IMR-90 (cell line): Measurements from ENCODE around the gene DIP2B. TPM values are rescaled to one million over a fixed set of nuclear protein-coding genes. Genes with fewer than 3 reads are reported as not detected.

Experiments used
- ATAC-seq: fragments of 200-7000 bp; cut with Tn5 transposase; 2 replicates; pipeline ENCODE4 v1.9.1; 2020; ENCODE audit warnings: low read depth, mild to moderate bottlenecking, moderate library complexity
- BruUV-seq: library from RNA; stranded (reverse); fragments of 400-500 nt; replicated peaks from 2 replicates; lab custom pipeline; 2021; lab: Mats Ljungman, UMichigan
- CTCF ChIA-PET: fragments of 300-600 bp; formaldehyde crosslinking; extraction: SDS; loops from one replicate; lab custom pipeline; 2021; ENCODE audit warnings: antibody characterized with exemption; lab: Yijun Ruan, JAX
- POLR2A ChIA-PET: fragments of 300-600 bp; sonication (Branson Sonifier 250); formaldehyde crosslinking; loops from one replicate; lab custom pipeline; 2022; ENCODE audit warnings: antibody characterized with exemption; ENCODE audit not compliant: unreplicated experiment; lab: Charles Lee
- DNase-seq: peaks from one replicate; pipeline ENCODE4 v3.0.0; 2013
- H2AFZ ChIP-seq: replicated peaks from 2 replicates; pipeline ENCODE3; 2013; ENCODE audit warnings: low read length, mild to moderate bottlenecking; ENCODE audit not compliant: poor library complexity
- H2AK5ac ChIP-seq: 2 replicates; pipeline ENCODE4 v1.6.1; 2013; ENCODE audit warnings: low read depth, low read length, inconsistent platforms
- H2AK9ac ChIP-seq: replicated peaks from 2 replicates; pipeline ENCODE3; 2013; ENCODE audit warnings: mild to moderate bottlenecking, low read depth, low read length, moderate library complexity; ENCODE audit not compliant: poor library complexity
- H2BK120ac ChIP-seq: 2 replicates; pipeline ENCODE4 v1.6.1; 2013; ENCODE audit warnings: low read depth, low read length, inconsistent platforms
- H2BK15ac ChIP-seq: 3 replicates; pipeline ENCODE4 v1.6.1; 2013; ENCODE audit warnings: low read depth, low read length, inconsistent platforms
- H2BK20ac ChIP-seq: 2 replicates; pipeline ENCODE4 v1.6.1; 2013; ENCODE audit warnings: low read depth, mild to moderate bottlenecking, inconsistent platforms, low read length, moderate library complexity
- H2BK5ac ChIP-seq: 2 replicates; pipeline ENCODE4 v1.6.1; 2013; ENCODE audit warnings: mild to moderate bottlenecking, low read depth, low read length, inconsistent platforms; ENCODE audit not compliant: poor library complexity, severe bottlenecking
- H3K14ac ChIP-seq: replicated peaks from 2 replicates; pipeline ENCODE4 v1.6.1; 2013; ENCODE audit warnings: low read depth, low read length, inconsistent platforms
- H3K18ac ChIP-seq: 2 replicates; pipeline ENCODE4 v1.6.1; 2013; ENCODE audit warnings: low read depth, low read length, control low read depth
- H3K23ac ChIP-seq: 2 replicates; pipeline ENCODE4 v1.6.1; 2013; ENCODE audit warnings: low read depth, low read length, inconsistent platforms
- H3K27ac ChIP-seq: 2 replicates; pipeline ENCODE4 v1.5.1; 2013; ENCODE audit warnings: mild to moderate bottlenecking, control low read depth, low read length; ENCODE audit not compliant: insufficient read depth
- H3K27me3 ChIP-seq: 2 replicates; pipeline ENCODE4 v1.6.1; 2013; ENCODE audit warnings: low read length; ENCODE audit not compliant: control insufficient read depth, insufficient read depth
- H3K36me3 ChIP-seq: 2 replicates; pipeline ENCODE4 v1.6.1; 2013; ENCODE audit warnings: low read length, mixed read lengths; ENCODE audit not compliant: control insufficient read depth, insufficient read depth
- H3K4ac ChIP-seq: 2 replicates; pipeline ENCODE4 v1.6.1; 2013; ENCODE audit warnings: low read depth, low read length, inconsistent platforms
- H3K4me1 ChIP-seq: 2 replicates; pipeline ENCODE4 v1.6.1; 2013; ENCODE audit warnings: low read length, mixed read lengths; ENCODE audit not compliant: control insufficient read depth, insufficient read depth
- H3K4me2 ChIP-seq: 2 replicates; pipeline ENCODE4 v1.6.1; 2013; ENCODE audit warnings: low read depth, mild to moderate bottlenecking, control low read depth, low read length, moderate library complexity
- H3K4me3 ChIP-seq: 2 replicates; pipeline ENCODE4 v1.5.1; 2013; ENCODE audit warnings: low read depth, mild to moderate bottlenecking, control low read depth, low read length, moderate library complexity; ENCODE audit not compliant: insufficient read depth
- H3K56ac ChIP-seq: 2 replicates; pipeline ENCODE4 v1.6.1; 2013; ENCODE audit warnings: low read length, inconsistent platforms; ENCODE audit not compliant: insufficient read depth; ENCODE audit errors: extremely low read depth
- H3K79me1 ChIP-seq, 2 experiments: 2 replicates each; pipeline ENCODE4 v1.6.1; 2013; ENCODE audit warnings: low read length in 2 of 2, inconsistent platforms in 1 of 2, low read depth in 1 of 2
- H3K9ac ChIP-seq: 2 replicates; pipeline ENCODE4 v1.6.1; 2013; ENCODE audit warnings: low read depth, low read length, control low read depth
- H3K9me1 ChIP-seq: 2 replicates; pipeline ENCODE4 v1.6.1; 2013; ENCODE audit warnings: low read length, inconsistent platforms; ENCODE audit not compliant: insufficient read depth
- H3K9me3 ChIP-seq: 2 replicates; pipeline ENCODE4 v1.6.1; 2013; ENCODE audit warnings: low read length; ENCODE audit not compliant: control insufficient read depth, insufficient read depth
- H4K20me1 ChIP-seq: 2 replicates; pipeline ENCODE4 v1.6.1; 2013; ENCODE audit warnings: low read length, inconsistent platforms; ENCODE audit not compliant: insufficient read depth
- H4K5ac ChIP-seq: 2 replicates; pipeline ENCODE4 v1.6.1; 2013; ENCODE audit warnings: mild to moderate bottlenecking, low read depth, low read length, control low read depth
- H4K8ac ChIP-seq, 2 experiments: 2 replicates each; pipeline ENCODE4 v1.6.1; 2013; ENCODE audit warnings: low read depth in 2 of 2, low read length in 2 of 2, control low read depth in 1 of 2, inconsistent platforms in 1 of 2
- H4K91ac ChIP-seq: 2 replicates; pipeline ENCODE4 v1.6.1; 2013; ENCODE audit warnings: low read depth, low read length, inconsistent platforms; ENCODE audit not compliant: insufficient read depth
- MAFK ChIP-seq: IDR thresholded peaks from 2 replicates; pipeline ENCODE4 v1.6.1; 2012; ENCODE audit warnings: low read depth, low read length, improper control_type of control experiment
- SMC3 ChIP-seq: fragments of 150-350 bp; IDR thresholded peaks from 2 replicates; pipeline ENCODE4 v1.6.1; 2016; ENCODE audit warnings: low read depth, mild to moderate bottlenecking, antibody characterized with exemption, low read length, moderate library complexity
- WGBS, 2 experiments: methylation state at CpG; one replicate each; pipeline versions ENCODE4 v1.1.5 to v1.1.7; 2013; ENCODE audit warnings: missing lambda C conversion rate in 2 of 2; ENCODE audit not compliant: insufficient read length in 1 of 2; ENCODE audit errors: extremely low coverage in 2 of 2; 5-methylcytosine and 5-hydroxymethylcytosine counted together
- dilution Hi-C: fragments of 300-500 bp; cut with HindIII; formaldehyde crosslinking; loops from one replicate; pipeline ENCODE4 v1.14.3; 2018; ENCODE audit warnings: low sequenced_read_pairs; ENCODE audit not compliant: unreplicated experiment
- in situ Hi-C: fragments of 300-500 bp; cut with MboI; formaldehyde crosslinking; loops from 3 replicates; pipeline ENCODE4 v1.14.3; 2019; ENCODE audit warnings: low sequenced_read_pairs, inconsistent platforms, mixed read lengths
- intact Hi-C: fragments of 100-400 bp; cut with micrococcal nuclease; formaldehyde crosslinking; loops from 2 replicates; pipeline ENCODE4 v1.10.0; 2022
- polyA plus RNA-seq, 3 experiments: library from polyadenylated mRNA; depleted of rRNA; stranded (reverse); fragments of >200 nt; gene quantifications; 2 replicates each; pipeline ENCODE4 v1.2.3, GENCODE V29; 2012; ENCODE audit warnings: low replicate concordance in 1 of 3
- total RNA-seq: library from RNA; depleted of rRNA; stranded (reverse); fragments of >200 nt; gene quantifications from 2 replicates; pipeline ENCODE4 v1.2.3, GENCODE V29; 2012
- TF ChIP-seq, protein P1 (sequence below): fragments of 150-350 bp; IDR thresholded peaks from 2 replicates; pipeline ENCODE4 v1.6.1; 2016; ENCODE audit warnings: low read depth, mild to moderate bottlenecking, low read length, moderate library complexity, borderline replicate concordance

The DIP2B gene
- total and polyA plus RNA-seq, 2 of the 4 experiments (the other 2 are of a cell fraction), result 7.7 to 12.9 TPM

DNA sequence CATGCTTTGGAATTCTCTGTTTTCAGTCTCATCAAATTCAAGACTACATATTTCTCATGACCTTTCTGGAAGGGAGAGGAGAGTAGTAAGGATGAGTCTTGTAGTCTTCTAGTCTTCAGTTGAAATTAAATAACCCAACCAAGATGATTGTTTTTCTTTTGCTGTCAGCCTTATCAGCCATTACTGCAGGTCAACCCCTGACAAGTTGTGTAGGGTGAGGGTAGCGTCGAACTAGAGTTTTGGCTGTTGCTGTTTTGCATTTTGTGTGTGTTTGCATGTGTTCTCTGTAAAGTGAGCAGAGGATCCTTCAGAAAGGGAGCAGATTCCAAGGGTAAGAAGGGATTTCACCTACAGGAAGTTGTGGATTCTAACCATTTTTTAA, 28.4 kb downstream of the DIP2B start:
- Histone ChIP-seq H3K9me3 (no peaks in the 10 kb centered on the region), H2BK5ac (peak overlapping the region; percentile 88), H3K27ac (peak overlapping the region; percentile 47; the same call in 1 of the 2 replicates), H3K9me1 (peaks cover 11% of the 10 kb centered on the region), H3K4me2 (peak overlapping the region; percentile 68; the same call in 1 of the 2 replicates), H2AK5ac (peak overlapping the region; percentile 69; the same call in 1 of the 2 replicates), H2BK20ac (peak overlapping the region; percentile 71; the same call in 1 of the 2 replicates), H3K79me1 (peaks cover 25 to 86% of the 10 kb centered on the region in 2 experiments), H4K8ac (peak overlapping the region in 1 of 2 experiments; percentile 56; a peak in 1 of 4 replicates), H3K14ac (peak overlapping the region; percentile 24), H2BK15ac (peak overlapping the region; percentile 31), H3K4ac (peak overlapping the region; percentile 70; the same call in 1 of the 2 replicates), H3K9ac (no peak overlapping the region), H2AK9ac (no peak overlapping the region), H3K4me3 (no peak overlapping the region), H4K91ac (no peak overlapping the region), H3K36me3 (no peaks in the 10 kb centered on the region), H2BK120ac (peak overlapping the region; percentile 58; the same call in 1 of the 2 replicates), H3K56ac (no peak overlapping the region), H3K18ac (peak overlapping the region; percentile 55; the same call in 1 of the 2 replicates), H4K20me1 (peaks cover 27% of the 10 kb centered on the region; the same call in 1 of the 2 replicates), H3K27me3 (no peaks in the 10 kb centered on the region), H3K4me1 (peaks cover 9% of the 10 kb centered on the region), H2AFZ (no peak overlapping the region), H3K23ac (peak overlapping the region; percentile 4; the same call in 1 of the 2 replicates), H4K5ac (no peak overlapping the region)
- in situ Hi-C loops (loop anchor here (10.0 kb wide), 1 partner anchor 62 kb away; no protein-coding TSS in a partner anchor), intact Hi-C loops (no loop called here), dilution Hi-C loops (no loop called here)
- CTCF ChIA-PET, result interaction anchor here (1.2 kb wide), 1 partner anchor 35 kb away, joined by 3 read pairs; no protein-coding TSS in a partner anchor
- ATAC-seq (peak; percentile 61), DNase-seq (no peak)
- no TSS peak for BruUV-seq
- no peak for TF ChIP-seq SMC3
- TF ChIP-seq MAFK, result no peak
- TF ChIP-seq, protein P1, sequence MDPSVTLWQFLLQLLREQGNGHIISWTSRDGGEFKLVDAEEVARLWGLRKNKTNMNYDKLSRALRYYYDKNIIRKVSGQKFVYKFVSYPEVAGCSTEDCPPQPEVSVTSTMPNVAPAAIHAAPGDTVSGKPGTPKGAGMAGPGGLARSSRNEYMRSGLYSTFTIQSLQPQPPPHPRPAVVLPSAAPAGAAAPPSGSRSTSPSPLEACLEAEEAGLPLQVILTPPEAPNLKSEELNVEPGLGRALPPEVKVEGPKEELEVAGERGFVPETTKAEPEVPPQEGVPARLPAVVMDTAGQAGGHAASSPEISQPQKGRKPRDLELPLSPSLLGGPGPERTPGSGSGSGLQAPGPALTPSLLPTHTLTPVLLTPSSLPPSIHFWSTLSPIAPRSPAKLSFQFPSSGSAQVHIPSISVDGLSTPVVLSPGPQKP, result no peak
- POLR2A ChIA-PET, result no interaction called here
- no CpG with 5 or more reads among the region's 2 CpGs for WGBS, 2 experiments
